ENCODE measurements around the gene TASP1. TPM values are rescaled to one million over a fixed set of nuclear protein-coding genes. Genes with fewer than 3 reads are reported as not detected.

The TASP1 gene
- total and polyA plus RNA-seq, 2 donors (not counting 3 experiments of a cell fraction or from before 2014, with no cell fraction given): 3.5 to 8.9 TPM

GRCh38 chr20:13364278-13365170, 274.2 kb downstream of the TASP1 start:
- H3K27me3 ChIP-seq (ENCODE audit: control insufficient read depth in 2 of 2, insufficient read depth in 2 of 2, low read length in 2 of 2): no peaks in the 10 kb centered on the region
- dilution Hi-C loops (cut with MboI; ENCODE audit: extremely low pct_ligation_motif_present, low sequenced_read_pairs) (no loop called here), intact Hi-C loops (cut with micrococcal nuclease) (no loop called here)
- no TSS peak for BruUV-seq (replicated peaks)
- no peak overlapping the region for H3K9ac ChIP-seq (replicated peaks; ENCODE audit: extremely low read depth, insufficient read depth, low read length)
- H3K9me3 ChIP-seq (replicated peaks; ENCODE audit: control insufficient read depth, insufficient read depth, low read length): no peaks in the 10 kb centered on the region
- no peak overlapping the region for H3K27ac ChIP-seq (ENCODE audit: insufficient read depth, low read depth, low read length)
- FAIRE-seq (no peak), DNase-seq (ENCODE audit: low read depth, low spot score) (no peak)
- H3K4me3 ChIP-seq (replicated peaks in 1 of 3; ENCODE audit: insufficient read depth in 1 of 3, low read depth in 1 of 3, low read length in 3 of 3): no peak overlapping the region
- no peak for TF ChIP-seq GATA2 (IDR thresholded peaks at IDR 0.05; ENCODE audit: insufficient read depth, insufficient read length, low read depth, low read length)
- TF ChIP-seq MYC (IDR thresholded peaks at IDR 0.05; ENCODE audit: low read depth, low read length): no peak
- TF ChIP-seq FOS (IDR thresholded peaks at IDR 0.05; ENCODE audit: borderline replicate concordance, insufficient read depth, low read length): no peak
- TF ChIP-seq JUN (IDR thresholded peaks at IDR 0.05; ENCODE audit: borderline replicate concordance, insufficient read depth, insufficient read length, low read depth): no peak
- no peak for TF ChIP-seq POLR2A (IDR thresholded peaks at IDR 0.05; ENCODE audit: low read depth, low read length)
- TF ChIP-seq POLR2AphosphoS5 (IDR thresholded peaks at IDR 0.05; ENCODE audit: insufficient read depth, low read depth, low read length): no peak
- no peak for TF ChIP-seq CTCF (IDR thresholded peaks at IDR 0.05; ENCODE audit: extremely low read depth in 1 of 2, insufficient read depth in 1 of 2, low read depth in 1 of 2, low read length in 2 of 2)
- no peak for TF ChIP-seq MAX (IDR thresholded peaks at IDR 0.05; ENCODE audit: insufficient read depth, insufficient read length)
- TF ChIP-seq EZH2 (IDR thresholded peaks at IDR 0.05; ENCODE audit: borderline replicate concordance, low read depth, low read length, severe bottlenecking): no peak
- H3K36me3 ChIP-seq (ENCODE audit: control insufficient read depth in 2 of 2, extremely low read depth in 1 of 2, insufficient read depth in 2 of 2, low read length in 2 of 2): no peaks in the 10 kb centered on the region
- ChIA-PET CTCF (no interaction called here), POLR2A (no interaction called here)
- H3K79me2 ChIP-seq (ENCODE audit: control insufficient read depth, insufficient read depth, low read length): no peaks in the 10 kb centered on the region
- no peak overlapping the region for H2AFZ ChIP-seq (ENCODE audit: low read depth, low read length)
- H3K4me1 ChIP-seq (ENCODE audit: control insufficient read depth, extremely low read depth, insufficient read depth, low read length): no peaks in the 10 kb centered on the region
- no peak overlapping the region for H3K4me2 ChIP-seq (ENCODE audit: insufficient read depth, low read length)
- H3K9me1 ChIP-seq (replicated peaks; ENCODE audit: control insufficient read depth, extremely low read depth, insufficient read depth, low read length): no peaks in the 10 kb centered on the region
- no peaks in the 10 kb centered on the region for H4K20me1 ChIP-seq (replicated peaks; ENCODE audit: control insufficient read depth, extremely low read depth, insufficient read depth, low read length)

Data from endothelial cell of umbilical vein (primary cell).